Activated CD8-positive, alpha-beta memory T cell treated with anti-CD3 and anti-CD28 coated beads, Interleukin-2, amount 10 ng/mL, durations not matched to agents 7 days and 5 days (primary cell): ENCODE results near the gene ZNF81. TPM values are rescaled to one million over a fixed set of nuclear protein-coding genes. Genes with fewer than 3 reads are reported as not detected.
"Not testable (repeated sequence)": the region's sequence is repeated elsewhere in the genome, so short reads cannot be mapped to it uniquely, and the experiment has no call there.

Experiments
- ATAC-seq: fragments of 150-1000 bp; cut with Tn5 transposase; one replicate; pipeline ENCODE4 v1.10.0; 2021; ENCODE audit warnings: moderate library complexity
- CTCF ChIA-PET: fragments of 350-600 bp; sonication (Branson Sonifier 250); formaldehyde crosslinking; loops from one replicate; lab custom pipeline; 2021; ENCODE audit warnings: antibody characterized with exemption; lab: Charles Lee
- DNase-seq: peaks from one replicate; pipeline ENCODE4 v3.0.0-alpha.2; 2020
- H3K27ac Mint-ChIP-seq: one replicate; pipeline ENCODE4 v1.8.0; 2021; ENCODE audit warnings: mild to moderate bottlenecking, mixed read lengths
- H3K27me3 Mint-ChIP-seq: one replicate; pipeline ENCODE4 v1.8.0; 2021; ENCODE audit warnings: mixed read lengths
- H3K36me3 Mint-ChIP-seq: one replicate; pipeline ENCODE4 v1.8.0; 2021; ENCODE audit warnings: mild to moderate bottlenecking, mixed read lengths
- H3K4me1 Mint-ChIP-seq: one replicate; pipeline ENCODE4 v1.8.0; 2021; ENCODE audit warnings: mixed read lengths
- H3K4me3 Mint-ChIP-seq: one replicate; pipeline ENCODE4 v1.8.0; 2021; ENCODE audit warnings: mild to moderate bottlenecking, moderate library complexity, mixed read lengths
- H3K9me3 Mint-ChIP-seq: one replicate; pipeline ENCODE4 v1.8.0; 2022; ENCODE audit warnings: low read depth, mixed read lengths
- total RNA-seq, 2 experiments: library from RNA; stranded (reverse); gene quantifications; one replicate each; pipeline ENCODE4 v1.2.3, GENCODE V29; 2021

ZNF81 gene
- total RNA-seq, 2 experiments from 2014 or later, result 7.5 to 10.0 TPM

DNA sequence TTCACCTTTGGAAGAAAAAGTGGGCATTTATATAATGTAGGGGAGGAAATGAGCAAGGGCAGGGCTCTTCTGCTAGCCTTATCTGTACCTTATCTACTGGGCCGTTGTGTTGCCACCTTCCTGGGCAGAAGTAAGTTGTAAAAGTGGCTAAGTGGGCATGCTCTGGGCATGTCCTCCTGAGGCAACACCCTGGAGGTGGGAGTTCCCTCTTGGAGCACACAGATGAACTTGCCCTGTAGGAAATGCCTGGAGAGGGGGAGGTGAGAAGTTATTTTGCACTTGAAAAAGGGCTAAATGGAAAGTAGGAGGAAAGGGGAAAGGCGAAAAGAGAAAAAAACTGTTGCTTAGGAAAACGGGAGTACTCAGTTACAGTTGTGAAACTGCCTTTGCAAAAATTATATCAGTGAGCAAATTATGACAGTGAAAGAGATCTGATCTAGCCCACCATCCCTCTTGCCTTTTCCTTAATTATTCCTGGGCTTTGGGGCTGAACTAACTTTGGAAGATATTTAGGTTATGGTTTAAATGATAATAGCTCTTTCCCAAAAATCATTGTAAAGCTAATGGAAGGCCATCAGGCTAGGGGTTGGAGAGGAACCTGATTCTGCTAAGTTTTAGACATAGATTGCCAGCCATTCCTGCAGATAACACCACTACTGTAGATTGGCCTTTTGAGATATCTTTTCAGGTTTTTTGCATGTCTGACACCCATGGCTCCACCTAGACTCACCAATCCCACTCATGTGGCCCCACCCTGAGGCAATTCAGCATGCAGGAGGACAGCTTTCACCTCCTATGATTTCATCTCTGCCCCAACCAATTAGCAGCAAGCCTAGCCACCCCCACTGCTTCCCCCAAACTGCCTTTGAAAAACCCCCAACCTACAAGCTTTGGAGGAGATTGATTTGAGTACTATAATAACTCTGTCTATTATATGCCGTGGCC lies 20.5 kb upstream of the ZNF81 start:
- Mint-ChIP-seq H3K9me3 (no peaks in the 10 kb centered on the region), H3K4me1 (peaks cover 2% of the 10 kb centered on the region), H3K36me3 (peaks cover 2% of the 10 kb centered on the region), H3K4me3 (no peak overlapping the region), H3K27me3 (no peaks in the 10 kb centered on the region), H3K27ac (no peak overlapping the region)
- CTCF ChIA-PET, result no interaction called here
- DNase-seq, result no peak
- no peak for ATAC-seq

- no peaks in the 10 kb centered on the region for H3K27me3 Mint-ChIP-seq
- H3K27ac Mint-ChIP-seq, result no peak overlapping the region
- CTCF ChIA-PET, result no interaction called here
- ATAC-seq, result no peak
- H3K4me1 Mint-ChIP-seq, result peaks cover 2% of the 10 kb centered on the region
- no peak for DNase-seq
- no peaks in the 10 kb centered on the region for H3K9me3 Mint-ChIP-seq
- no peak overlapping the region for H3K4me3 Mint-ChIP-seq
- peaks cover 2% of the 10 kb centered on the region for H3K36me3 Mint-ChIP-seq
Measured at GRCh38 chrX:47817421-47817820, 19.3 kb upstream of the ZNF81 start.

DNA sequence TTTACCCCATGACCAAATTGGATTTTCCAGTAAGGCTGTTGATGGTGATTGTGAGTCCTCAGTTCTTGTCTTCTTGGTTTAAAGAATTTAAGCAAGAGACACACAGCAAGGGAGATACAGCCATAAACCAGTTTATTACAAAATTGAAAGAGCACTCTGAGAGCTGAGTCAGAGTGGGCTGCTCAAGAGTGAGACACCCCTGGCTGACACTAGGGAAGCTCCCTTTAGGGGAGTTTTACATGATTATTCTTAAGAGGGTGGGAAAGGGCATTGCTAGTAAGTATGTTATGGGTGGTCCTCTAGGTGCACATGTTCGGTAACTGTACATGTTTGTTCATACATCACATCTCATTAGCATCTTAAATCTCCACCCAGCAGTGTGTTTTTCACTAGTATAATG lies 18.8 kb upstream of the ZNF81 start:
- Mint-ChIP-seq H3K27me3 (no peaks in the 10 kb centered on the region), H3K27ac (no peak overlapping the region), H3K4me3 (no peak overlapping the region), H3K4me1 (peaks cover 2% of the 10 kb centered on the region), H3K9me3 (no peaks in the 10 kb centered on the region), H3K36me3 (peaks cover 2% of the 10 kb centered on the region)
- ATAC-seq, result no peak
- CTCF ChIA-PET, result no interaction called here
- no peak for DNase-seq

- Mint-ChIP-seq H3K36me3 (no peaks in the 10 kb centered on the region), H3K4me1 (no peaks in the 10 kb centered on the region), H3K27ac (no peak overlapping the region), H3K27me3 (no peaks in the 10 kb centered on the region), H3K4me3 (no peak overlapping the region), H3K9me3 (no peaks in the 10 kb centered on the region)
- ATAC-seq (no peak), DNase-seq (no peak)
- CTCF ChIA-PET, result interaction anchor here (0.7 to 5.3 kb wide), 3 partner anchors 15 to 197 kb away, joined by 3 to 33 read pairs (median 3); no protein-coding TSS in a partner anchor
Measured at GRCh38 chrX:47828984-47829383, 7.7 kb upstream of the ZNF81 start.

DNA sequence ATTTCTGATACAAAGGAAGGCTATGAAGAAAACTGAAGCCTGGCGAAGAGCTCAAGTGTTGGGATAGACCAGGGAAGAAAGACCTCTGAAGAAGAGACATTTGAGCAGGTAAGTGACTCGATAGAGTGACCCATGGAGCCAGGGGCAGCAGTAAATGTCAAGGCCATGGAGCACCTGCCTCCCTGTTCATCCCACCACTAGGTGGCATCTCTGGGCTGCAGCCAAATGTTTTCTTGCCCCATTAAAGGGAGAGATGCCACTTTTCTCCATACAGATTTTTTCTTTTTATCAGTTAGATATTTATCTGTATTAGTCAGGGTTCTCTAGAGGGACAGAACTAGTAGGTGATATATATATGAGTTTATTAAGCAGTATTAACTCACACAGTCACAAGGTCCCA lies 4.9 kb upstream of the ZNF81 start:
- no peaks in the 10 kb centered on the region for H3K9me3 Mint-ChIP-seq
- no peak overlapping the region for H3K4me3 Mint-ChIP-seq
- no peaks in the 10 kb centered on the region for H3K27me3 Mint-ChIP-seq
- ATAC-seq, result no peak
- H3K4me1 Mint-ChIP-seq, result peaks cover 6% of the 10 kb centered on the region
- CTCF ChIA-PET, result interaction anchor here (1.3 to 5.3 kb wide), 3 partner anchors 9 to 195 kb away, joined by 3 to 33 read pairs (median 4); no protein-coding TSS in a partner anchor
- no peaks in the 10 kb centered on the region for H3K36me3 Mint-ChIP-seq
- H3K27ac Mint-ChIP-seq, result no peak overlapping the region
- peak; percentile 68 for DNase-seq

DNA sequence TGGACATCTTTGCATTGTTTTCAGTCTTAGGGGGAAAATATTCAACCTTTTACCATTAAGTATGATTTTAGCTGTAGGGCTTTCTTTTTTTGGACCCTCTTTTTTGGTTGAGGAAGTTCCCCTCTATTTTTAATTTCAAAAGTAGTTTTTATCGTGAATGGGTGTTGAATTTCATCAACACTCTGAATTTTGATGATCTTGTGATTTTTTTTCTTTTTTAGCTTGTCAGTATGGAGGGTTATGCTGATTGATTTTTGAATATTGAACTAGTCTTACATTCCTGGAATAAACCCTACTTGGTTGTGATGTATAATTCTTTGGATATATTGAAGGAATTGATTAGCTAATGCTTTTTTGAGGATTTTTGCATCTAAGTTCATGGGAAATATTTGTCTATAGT lies 1.7 kb downstream of the ZNF81 start:
- no peak for DNase-seq
- ATAC-seq, result no peak
- CTCF ChIA-PET, result no interaction called here
- Mint-ChIP-seq H3K4me3 (no peak overlapping the region), H3K9me3 (no peaks in the 10 kb centered on the region), H3K27me3 (no peaks in the 10 kb centered on the region), H3K36me3 (peaks cover 11% of the 10 kb centered on the region), H3K4me1 (peaks cover 16% of the 10 kb centered on the region), H3K27ac (no peak overlapping the region)

- peaks cover 16% of the 10 kb centered on the region for H3K36me3 Mint-ChIP-seq
- peaks cover 16% of the 10 kb centered on the region for H3K4me1 Mint-ChIP-seq
- no peak for ATAC-seq
- no peaks in the 10 kb centered on the region for H3K27me3 Mint-ChIP-seq
- CTCF ChIA-PET, result no interaction called here
- H3K4me3 Mint-ChIP-seq, result no peak overlapping the region
- H3K27ac Mint-ChIP-seq, result no peak overlapping the region
- no peaks in the 10 kb centered on the region for H3K9me3 Mint-ChIP-seq
- no peak for DNase-seq
Measured at GRCh38 chrX:47840111-47840510, 3.4 kb downstream of the ZNF81 start.

DNA sequence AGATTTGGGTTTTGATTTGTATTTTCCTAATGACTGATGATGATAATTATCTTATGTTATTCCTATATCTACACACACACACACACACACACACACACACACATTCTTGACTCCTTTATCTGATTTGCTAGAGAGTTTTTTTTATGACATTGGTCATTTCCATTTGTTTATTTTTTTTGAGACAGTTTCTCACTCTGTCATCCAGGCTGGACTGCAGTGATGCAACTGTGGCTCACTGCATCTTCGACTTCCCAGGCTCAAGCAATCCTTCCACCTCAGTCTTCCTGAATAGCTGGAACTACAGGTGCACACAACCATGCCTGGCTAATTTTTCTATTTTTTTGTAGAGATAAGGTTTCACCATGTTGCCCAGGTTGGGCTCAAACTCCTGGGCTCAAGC lies 6.7 kb downstream of the ZNF81 start:
- CTCF ChIA-PET, result interaction anchor here (1.6 kb wide), 1 partner anchor 10 kb away, joined by 5 read pairs; no protein-coding TSS in a partner anchor
- H3K4me3 Mint-ChIP-seq, result no peak overlapping the region

GRCh38 chrX:47844117-47844516 lies 7.4 kb downstream of the ZNF81 start:
- CTCF ChIA-PET, result interaction anchor here (1.6 kb wide), 1 partner anchor 10 kb away, joined by 5 read pairs; no protein-coding TSS in a partner anchor
- Mint-ChIP-seq H3K27ac (no peak overlapping the region), H3K9me3 (no peaks in the 10 kb centered on the region), H3K27me3 (no peaks in the 10 kb centered on the region), H3K4me3 (no peak overlapping the region), H3K4me1 (no peaks in the 10 kb centered on the region), H3K36me3 (peaks cover 27% of the 10 kb centered on the region)
- no peak for ATAC-seq
- no peak for DNase-seq

More for the DNA sequence above, 6.7 kb downstream of the ZNF81 start:
- Mint-ChIP-seq H3K27ac (no peak overlapping the region), H3K9me3 (no peaks in the 10 kb centered on the region), H3K36me3 (peaks cover 25% of the 10 kb centered on the region), H3K27me3 (no peaks in the 10 kb centered on the region), H3K4me1 (peaks cover 2% of the 10 kb centered on the region)
- DNase-seq, result no peak
- no peak for ATAC-seq

GRCh38 chrX:47846040-47846439 lies 9.3 kb downstream of the ZNF81 start:
- CTCF ChIA-PET, result interaction anchor here (1.1 kb wide), 1 partner anchor 181 kb away, joined by 3 read pairs; no protein-coding TSS in a partner anchor
- Mint-ChIP-seq H3K9me3 (no peaks in the 10 kb centered on the region), H3K4me1 (peaks cover 5% of the 10 kb centered on the region), H3K4me3 (no peak overlapping the region), H3K36me3 (peaks cover 30% of the 10 kb centered on the region), H3K27me3 (no peaks in the 10 kb centered on the region), H3K27ac (no peak overlapping the region)
- ATAC-seq, result no peak
- DNase-seq, result no peak

DNA sequence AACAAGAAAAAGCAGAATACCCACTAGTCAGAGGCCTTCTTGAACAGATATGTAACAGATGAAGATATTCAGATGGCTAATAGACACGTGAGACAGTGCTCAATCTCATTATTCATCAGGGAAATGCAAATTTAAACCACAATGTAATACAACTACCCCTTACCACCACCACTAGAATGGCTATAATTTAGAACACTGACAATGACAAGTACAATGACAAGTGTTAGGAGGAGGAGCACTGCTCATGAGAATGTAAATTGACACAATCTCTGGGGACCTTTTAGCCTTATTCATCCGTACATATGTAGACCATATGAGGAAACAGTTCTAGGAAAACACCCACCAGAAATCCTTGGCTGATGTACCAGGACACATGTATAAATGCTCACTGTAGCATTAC lies 13.1 kb downstream of the ZNF81 start:
- H3K4me1 Mint-ChIP-seq, result peaks cover 7% of the 10 kb centered on the region
- no peak for DNase-seq
- H3K27me3 Mint-ChIP-seq, result no peaks in the 10 kb centered on the region
- no peak overlapping the region for H3K27ac Mint-ChIP-seq
- no peak for ATAC-seq
- no peaks in the 10 kb centered on the region for H3K9me3 Mint-ChIP-seq
- H3K36me3 Mint-ChIP-seq, result peaks cover 26% of the 10 kb centered on the region
- CTCF ChIA-PET, result no interaction called here
- no peak overlapping the region for H3K4me3 Mint-ChIP-seq

DNA sequence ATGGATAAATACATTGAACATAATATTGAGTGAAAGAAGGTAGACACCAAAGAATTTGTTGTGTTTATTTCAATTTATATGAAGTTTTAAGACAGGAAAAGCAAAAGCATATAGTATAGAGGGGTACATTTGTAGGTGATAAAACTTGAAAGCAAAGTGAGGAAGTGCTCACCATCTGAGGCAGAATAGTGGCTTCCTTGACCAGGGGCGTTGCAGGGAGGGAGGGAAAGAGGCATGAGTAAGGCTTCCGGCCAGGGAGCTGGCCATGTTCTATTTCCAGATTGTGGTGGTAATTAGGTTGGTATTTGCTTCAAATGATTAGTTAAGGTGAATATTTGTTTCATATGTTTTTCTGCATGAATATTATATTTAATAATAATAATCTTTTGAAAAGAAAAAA lies 13.7 kb downstream of the ZNF81 start:
- H3K4me3 Mint-ChIP-seq, H3K4me1 Mint-ChIP-seq, ATAC-seq, H3K27me3 Mint-ChIP-seq, CTCF ChIA-PET, H3K9me3 Mint-ChIP-seq, DNase-seq, H3K27ac Mint-ChIP-seq: not testable (repeated sequence)
- peaks cover 24% of the 10 kb centered on the region for H3K36me3 Mint-ChIP-seq

DNA sequence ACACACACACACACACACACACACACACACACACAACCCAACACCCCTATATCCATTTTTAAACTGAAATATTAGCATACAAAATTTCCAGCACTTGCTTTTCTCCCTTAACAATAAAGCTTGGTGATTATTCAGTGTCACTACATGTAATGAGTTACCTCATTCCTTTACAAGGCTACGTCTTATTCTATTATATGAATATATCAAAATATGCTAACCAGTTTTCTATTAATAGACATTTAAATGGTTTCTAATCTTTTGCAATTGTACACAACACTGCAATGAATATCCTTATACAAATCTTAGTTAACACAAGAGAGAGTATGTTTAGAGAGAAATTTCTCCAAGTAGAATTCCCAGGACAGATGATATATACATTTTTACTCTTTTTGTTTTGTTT lies 14.2 kb downstream of the ZNF81 start:
- no peak for DNase-seq
- H3K9me3 Mint-ChIP-seq, result no peaks in the 10 kb centered on the region
- H3K27ac Mint-ChIP-seq, result no peak overlapping the region
- H3K4me3 Mint-ChIP-seq, result no peak overlapping the region
- CTCF ChIA-PET, result no interaction called here
- H3K4me1 Mint-ChIP-seq, result peaks cover 7% of the 10 kb centered on the region
- no peak for ATAC-seq
- H3K36me3 Mint-ChIP-seq, result peaks cover 24% of the 10 kb centered on the region
- no peaks in the 10 kb centered on the region for H3K27me3 Mint-ChIP-seq

DNA sequence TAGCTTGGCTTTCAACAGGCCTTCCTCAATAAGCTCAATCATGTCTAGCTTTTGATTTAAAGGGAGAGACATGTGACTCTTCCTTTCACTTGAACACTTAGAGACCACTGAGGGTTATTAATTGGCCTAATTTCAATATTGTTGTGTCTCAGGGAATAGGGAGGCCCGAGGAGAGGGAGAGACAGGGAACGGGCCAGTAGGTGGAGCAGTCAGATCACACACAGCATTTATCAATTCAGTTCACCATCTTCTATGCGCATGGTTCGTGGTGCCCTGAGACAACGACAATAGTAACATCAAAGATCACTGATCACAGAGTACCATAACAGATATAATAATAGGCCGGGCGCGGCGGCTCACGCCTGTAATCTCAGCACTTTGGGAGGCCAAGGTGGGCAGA lies 17.8 kb downstream of the ZNF81 start:
- H3K27ac Mint-ChIP-seq, result no peak overlapping the region
- ATAC-seq, result no peak
- peaks cover 7% of the 10 kb centered on the region for H3K4me1 Mint-ChIP-seq
- H3K9me3 Mint-ChIP-seq, result no peaks in the 10 kb centered on the region
- peaks cover 16% of the 10 kb centered on the region for H3K36me3 Mint-ChIP-seq
- CTCF ChIA-PET, result interaction anchor here (0.8 to 1.6 kb wide), 3 partner anchors 10 to 176 kb away, joined by 3 to 6 read pairs (median 5); no protein-coding TSS in a partner anchor
- no peaks in the 10 kb centered on the region for H3K27me3 Mint-ChIP-seq
- H3K4me3 Mint-ChIP-seq, result no peak overlapping the region
- DNase-seq, result no peak
